Measurements from ENCODE around the gene AMIGO3.
"Not testable (repeated sequence)": the region's sequence is repeated elsewhere in the genome, so short reads cannot be mapped to it uniquely, and the experiment has no call there.

Gene AMIGO3, protein sequence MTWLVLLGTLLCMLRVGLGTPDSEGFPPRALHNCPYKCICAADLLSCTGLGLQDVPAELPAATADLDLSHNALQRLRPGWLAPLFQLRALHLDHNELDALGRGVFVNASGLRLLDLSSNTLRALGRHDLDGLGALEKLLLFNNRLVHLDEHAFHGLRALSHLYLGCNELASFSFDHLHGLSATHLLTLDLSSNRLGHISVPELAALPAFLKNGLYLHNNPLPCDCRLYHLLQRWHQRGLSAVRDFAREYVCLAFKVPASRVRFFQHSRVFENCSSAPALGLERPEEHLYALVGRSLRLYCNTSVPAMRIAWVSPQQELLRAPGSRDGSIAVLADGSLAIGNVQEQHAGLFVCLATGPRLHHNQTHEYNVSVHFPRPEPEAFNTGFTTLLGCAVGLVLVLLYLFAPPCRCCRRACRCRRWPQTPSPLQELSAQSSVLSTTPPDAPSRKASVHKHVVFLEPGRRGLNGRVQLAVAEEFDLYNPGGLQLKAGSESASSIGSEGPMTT

DNA sequence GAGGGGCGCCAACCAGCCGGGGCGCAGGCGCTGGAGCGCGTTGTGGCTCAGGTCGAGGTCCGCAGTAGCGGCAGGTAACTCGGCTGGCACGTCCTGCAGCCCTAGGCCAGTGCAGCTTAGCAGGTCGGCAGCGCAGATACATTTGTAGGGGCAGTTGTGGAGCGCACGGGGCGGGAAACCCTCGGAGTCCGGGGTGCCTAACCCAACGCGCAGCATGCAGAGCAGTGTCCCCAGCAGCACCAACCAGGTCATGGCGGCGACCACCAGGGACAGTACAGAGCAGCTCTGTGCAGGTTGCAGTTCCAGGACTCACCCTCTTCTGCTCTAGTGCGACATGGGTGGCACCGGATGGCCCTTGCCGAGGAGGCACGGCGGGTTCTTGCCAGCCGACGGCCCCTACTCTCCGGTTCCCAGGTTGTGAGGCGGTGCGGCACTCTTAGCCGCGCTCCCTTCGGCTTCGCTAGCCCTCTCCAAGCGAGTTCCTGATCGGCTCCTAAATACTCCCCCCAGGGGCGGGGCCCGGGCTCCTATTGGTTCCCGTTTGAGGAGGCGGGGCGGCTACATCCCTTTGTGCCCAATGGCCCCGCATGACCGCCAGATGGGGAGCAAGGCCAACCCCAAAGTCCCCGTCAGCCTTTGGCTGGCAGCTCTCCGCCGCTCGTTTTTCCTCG lies at the start of gene AMIGO3:
TSS of gene AMIGO3 (minus strand) at position 471 of the 671 bp plus-strand sequence. CDS start at position 252, 219 bp downstream.
- peak; percentile 97 for FAIRE-seq

DNA sequence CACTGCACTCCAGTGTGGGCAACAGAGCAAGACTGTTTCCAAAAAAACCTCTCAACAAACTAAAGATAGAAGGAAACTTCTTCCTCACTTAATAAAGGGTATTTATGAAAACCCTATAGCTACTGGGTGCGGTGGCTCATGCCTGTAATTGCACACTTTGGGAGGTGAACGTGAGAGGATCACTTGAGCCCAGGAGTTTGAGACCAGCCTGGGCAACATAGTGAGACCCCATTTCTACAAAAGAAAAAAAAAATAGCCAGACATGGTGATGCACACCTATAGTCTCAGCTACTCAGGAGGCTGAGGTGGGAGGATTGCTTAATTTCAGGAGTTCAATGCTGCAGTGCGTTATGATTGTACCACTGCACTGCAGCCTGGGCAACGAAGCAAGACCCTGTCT lies 44.5 kb upstream of the AMIGO3 start:
- no peak for FAIRE-seq

DNA sequence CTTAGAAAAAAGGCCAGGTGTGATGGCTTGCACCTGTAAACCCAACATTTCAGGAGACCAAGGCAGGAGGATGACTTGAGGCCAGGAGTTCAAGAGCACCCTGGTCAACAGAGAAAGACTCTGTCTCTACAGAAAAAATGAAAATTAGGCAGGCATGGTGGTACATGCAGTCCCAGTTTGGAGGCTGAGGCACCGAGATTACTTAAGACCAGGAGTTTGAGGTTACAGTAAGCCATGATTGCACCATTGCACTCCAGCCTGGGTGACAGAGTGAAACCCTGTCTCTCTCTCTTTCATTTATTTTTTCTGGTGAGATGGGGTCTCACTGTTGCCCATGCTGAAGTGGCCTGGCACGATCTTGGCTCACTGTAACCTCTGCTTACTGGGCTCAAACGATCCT lies 42.2 kb upstream of the AMIGO3 start:
- no peak for FAIRE-seq

DNA sequence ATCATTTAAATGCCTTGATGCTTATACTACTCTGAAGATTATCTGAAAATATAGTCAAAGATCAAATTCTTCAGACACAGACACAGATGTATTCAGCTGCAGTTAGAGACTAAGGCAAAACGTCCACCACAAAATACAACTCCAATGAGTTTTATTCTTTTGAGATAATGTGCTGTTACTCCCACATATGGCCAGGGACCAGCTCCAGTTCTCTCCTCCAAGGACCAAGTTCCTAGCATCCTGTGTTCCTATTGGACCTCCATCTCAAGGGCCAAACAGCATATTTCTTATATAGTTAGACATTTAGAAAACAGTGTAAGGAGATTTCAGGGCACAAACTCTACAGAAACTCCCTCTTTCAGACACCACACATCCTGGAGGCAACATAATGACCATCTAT lies 39.7 kb upstream of the AMIGO3 start:
- FAIRE-seq = peak; percentile 73

DNA sequence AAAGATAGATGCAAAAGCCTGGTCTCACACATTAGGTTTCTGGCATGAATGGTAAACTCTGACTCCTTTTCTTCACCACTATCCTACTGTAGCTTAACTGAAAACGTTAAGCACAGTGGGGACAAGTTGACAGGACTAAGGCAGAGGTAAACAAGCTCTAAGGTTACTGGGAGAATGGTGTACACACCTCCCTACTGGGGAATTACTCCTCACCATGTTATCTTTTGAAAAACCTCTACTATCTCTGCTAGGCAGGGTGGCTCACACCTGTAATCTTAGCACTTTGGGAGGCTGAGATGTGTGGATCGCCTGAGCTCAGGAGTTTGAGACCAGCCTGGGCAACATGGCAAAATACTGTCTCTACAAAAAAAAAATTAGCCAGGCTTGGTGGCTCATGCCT lies 37.7 kb upstream of the AMIGO3 start:
- no peak for FAIRE-seq

DNA sequence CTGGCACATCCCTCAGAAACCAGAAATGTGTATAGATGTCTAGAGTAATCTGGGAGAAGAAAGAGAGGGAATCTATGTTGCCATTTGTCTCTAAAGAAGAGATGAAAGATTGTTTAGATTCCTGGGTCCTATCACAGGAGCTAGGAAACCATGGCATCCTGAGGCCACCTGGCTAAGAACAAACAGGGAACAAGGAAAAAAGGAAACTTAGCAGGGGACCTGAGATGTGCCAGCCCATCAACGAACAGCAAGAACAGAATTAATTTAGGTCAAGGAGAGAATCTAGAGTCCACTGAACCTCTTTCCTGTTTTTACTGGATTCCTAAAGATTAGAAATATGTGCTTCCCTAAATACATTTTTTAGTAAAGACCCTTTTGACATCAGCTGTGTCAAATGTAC lies 36.6 kb upstream of the AMIGO3 start:
- no peak for FAIRE-seq

DNA sequence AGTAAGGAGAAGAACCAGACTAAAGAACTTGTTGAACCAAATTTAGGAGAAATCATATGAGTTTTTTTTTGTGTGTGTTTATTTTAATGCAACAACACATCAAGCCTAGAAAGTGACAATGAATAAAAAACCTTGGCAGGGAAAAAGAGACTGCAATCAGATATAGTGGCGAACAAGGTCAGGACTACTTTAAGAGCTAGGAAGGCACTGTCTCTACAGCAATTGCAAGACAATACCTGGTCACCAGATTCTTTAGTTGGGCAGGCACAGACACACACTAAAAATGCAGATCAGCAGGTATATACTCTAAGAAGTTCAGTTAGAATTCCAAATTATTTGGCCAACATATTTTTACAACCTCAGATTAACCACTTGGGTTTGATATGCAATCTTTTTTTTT lies 35.1 kb upstream of the AMIGO3 start:
- no peak for FAIRE-seq

DNA sequence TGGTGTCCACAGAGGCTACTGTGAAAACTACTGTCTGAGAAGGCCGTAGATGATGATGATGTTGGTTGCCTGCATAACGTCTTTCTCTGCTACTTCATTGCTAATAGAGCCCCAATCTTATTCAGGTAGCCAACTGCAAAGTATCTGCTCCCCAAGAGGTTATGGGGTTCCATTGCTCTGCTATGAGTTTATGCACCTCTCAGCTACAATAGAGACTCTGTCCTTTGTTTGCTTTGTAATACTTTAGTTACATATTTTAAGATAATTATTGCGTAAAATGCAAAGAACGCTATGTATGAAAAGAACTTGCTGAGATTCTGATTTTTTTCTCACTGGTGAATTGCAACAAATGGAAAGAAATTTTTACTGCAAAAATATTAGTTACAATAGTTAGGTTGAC lies 32.0 kb upstream of the AMIGO3 start:
- FAIRE-seq = peak; percentile 62

DNA sequence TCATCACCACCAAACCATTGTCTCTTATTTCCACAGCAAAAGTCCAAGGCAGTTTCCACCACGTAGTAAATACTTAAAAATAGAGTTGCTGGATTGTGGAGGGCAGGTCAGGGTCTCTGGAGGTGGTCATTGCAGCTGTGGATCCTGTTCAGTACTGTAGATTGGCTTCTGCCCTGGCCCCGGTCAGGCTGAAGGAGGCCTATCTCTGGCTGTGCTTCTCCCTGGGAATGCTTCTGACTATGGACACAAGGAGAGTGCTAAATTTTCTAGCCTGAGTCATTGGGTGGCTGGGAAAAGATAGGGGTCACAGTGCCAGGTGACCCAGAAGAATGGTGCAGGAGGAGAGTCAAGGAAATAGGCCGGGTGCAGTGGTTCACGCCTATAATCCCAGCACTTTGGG lies 30.6 kb upstream of the AMIGO3 start:
- no peak for FAIRE-seq

DNA sequence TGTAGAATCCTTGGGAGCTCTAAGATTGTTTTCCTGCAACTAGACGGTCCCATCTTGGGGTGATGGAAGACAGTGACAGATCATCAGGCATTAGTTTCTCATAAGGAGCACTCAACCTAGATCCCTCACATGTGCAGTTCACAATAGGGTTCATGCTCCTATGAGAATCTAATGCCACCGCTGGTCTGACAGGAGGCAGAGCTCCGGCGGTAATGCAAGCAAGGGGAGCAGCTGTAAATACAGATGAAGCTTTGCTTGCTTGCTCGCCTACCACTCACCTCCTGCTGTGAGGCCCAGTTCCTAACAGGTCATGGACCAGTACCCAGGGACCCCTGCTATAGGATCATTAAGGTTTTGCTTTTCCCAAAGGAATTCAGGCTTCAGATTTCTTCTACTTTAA lies 29.4 kb upstream of the AMIGO3 start:
- FAIRE-seq = not testable (repeated sequence)

DNA sequence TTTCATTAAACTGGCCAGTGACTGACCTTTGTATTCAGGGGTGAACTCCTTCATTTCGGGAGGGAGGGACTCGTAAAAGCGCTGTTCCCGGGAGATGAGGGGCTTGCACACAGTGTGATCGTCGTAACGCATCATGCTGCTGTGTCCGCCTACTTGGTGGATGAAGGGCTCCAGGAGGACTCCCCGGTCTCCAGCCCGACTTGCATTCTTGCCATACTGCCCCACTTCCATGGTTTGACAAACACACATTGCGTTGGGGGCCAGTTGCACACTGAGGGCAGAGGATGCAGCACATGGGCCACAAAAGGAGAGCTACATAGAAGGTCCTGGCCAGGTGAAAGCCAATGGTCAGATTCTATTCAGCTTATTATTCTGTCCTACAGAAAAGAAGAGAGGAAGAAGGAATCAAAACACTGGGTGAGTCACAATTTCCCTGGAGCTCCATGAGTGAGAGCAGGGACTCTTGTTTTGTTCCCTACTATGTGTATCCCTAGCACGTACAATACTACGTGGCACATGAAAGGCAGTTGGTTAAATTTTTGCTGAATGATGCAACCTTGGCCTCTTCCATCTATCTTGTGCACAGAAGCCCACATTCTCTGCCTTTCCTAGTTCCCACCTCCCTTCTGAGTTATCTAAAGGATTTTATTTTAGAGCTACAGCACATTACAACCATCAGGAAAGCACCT lies 28.5 kb upstream of the AMIGO3 start:
- FAIRE-seq = no peak

DNA sequence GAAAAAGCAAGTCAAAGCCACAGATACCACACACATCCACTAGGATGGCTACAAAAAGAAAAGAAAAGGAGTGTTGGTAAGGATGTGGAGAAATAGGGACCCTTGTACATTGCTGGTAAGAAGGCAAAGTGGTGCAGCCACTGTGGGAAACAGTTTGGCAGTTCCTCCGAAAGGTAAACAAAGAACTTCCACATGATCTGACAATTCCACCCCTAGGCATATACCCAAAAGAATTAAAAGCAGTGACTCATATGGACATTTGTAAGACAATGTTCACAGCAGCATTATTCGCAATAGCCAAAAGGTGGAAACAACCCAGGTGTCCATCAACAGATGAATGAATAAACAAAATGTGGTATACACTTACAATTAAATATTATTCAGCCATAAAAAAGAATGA lies 26.5 kb upstream of the AMIGO3 start:
- no peak for FAIRE-seq

DNA sequence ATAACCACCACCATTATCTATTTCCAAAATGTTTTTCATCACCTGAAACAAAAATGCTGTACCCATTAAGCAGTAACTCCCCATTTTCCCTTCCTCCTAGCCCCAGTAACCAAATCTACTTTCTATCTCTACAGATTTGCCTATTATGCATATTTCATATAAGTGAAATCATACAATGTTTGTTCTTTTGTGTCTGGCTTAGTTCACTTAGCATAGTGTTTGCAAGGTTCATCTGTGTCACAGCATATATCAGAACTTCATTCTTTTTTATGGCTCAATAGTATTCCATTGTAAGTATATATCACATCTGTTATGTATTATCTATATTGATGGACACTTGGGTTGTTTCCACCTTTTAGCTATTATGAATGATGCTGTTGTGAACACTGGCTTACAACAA lies 20.9 kb upstream of the AMIGO3 start:
- FAIRE-seq = no peak

DNA sequence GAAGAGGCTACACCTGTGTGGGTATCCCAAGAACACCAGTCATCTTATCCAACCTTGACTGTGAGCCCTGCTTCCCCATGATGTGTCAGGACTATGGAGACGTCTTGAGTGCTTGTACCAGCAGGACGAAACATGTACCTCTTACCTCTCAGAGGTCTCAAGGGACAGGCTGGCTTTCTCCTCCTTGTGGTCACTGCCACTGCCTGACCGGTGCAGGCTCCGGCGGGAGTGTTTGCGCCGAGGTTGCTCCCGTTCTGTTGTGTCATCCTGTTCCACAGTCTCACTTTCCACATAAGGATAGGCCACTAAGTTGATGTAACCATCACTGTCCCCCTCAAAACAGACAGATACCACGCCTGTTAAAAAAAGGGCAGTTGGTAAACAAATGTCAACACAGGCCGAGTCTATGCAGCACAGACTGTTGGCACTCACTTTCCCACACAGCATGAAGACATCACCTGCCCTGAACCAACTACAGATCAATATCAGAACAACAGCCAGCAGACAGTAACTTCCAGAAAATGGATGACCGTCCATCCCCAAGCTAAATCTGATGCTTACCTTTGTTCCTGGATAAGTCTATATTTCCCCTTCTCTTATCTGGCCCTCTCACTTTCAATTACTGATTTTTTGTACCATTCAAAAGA lies 18.7 kb upstream of the AMIGO3 start:
- FAIRE-seq = no peak

DNA sequence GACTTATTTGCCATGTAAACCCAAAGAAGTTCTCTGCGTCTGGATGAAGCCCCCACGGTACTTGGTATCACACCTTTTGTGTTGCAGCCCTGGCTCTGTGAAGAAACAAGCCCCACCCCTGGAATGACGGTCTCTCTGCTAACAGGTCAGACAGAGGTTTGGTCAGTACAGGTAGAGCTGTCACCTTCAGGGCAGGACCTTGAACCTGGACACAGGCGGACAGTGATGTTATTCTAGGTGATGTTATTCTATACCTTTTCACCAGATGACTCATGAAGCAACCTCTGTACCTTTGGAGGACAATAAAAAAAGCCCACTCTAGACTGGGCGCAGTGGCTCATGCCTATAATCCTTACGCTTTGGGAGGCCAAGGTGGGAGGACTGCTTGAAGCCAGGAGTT lies 15.3 kb upstream of the AMIGO3 start:
- no peak for FAIRE-seq

DNA sequence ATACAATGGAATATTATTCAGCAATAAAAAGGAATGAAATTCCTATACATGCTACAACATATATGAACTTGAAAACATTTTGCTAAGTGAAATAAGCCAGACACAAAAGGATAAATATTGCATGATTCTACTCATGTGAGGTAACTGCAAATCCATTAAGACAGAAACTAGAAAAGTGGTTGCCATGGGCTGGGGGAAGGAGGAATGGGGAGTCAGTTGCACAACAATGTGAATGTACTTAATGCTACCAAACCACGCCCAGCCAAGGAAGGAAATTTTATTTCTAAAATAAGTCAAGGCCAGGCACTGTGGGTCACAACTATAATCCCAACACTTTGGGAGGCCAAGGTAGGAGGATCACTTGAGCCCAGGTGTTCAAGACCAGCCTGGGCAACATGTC lies 14.1 kb upstream of the AMIGO3 start:
- no peak for FAIRE-seq

DNA sequence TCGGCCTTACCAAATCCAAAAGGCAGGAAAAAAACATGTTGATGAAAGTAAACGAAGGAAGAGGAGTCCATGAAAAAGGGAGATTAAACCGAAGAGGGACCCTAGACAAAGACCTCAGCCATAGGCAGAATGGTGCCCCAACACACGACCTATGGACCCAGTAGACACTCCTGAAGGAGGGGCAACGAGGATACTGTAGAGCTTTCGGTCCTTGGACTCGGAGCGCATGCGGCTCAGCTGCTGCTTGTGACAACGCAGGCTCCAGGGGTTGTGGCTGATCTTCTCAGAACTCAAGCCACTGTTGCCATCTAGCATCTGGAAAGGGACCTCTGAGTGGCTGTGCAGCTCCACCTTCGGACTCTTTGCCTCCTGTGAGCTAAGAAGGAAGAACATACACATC lies 13.1 kb upstream of the AMIGO3 start:
- FAIRE-seq = no peak

DNA sequence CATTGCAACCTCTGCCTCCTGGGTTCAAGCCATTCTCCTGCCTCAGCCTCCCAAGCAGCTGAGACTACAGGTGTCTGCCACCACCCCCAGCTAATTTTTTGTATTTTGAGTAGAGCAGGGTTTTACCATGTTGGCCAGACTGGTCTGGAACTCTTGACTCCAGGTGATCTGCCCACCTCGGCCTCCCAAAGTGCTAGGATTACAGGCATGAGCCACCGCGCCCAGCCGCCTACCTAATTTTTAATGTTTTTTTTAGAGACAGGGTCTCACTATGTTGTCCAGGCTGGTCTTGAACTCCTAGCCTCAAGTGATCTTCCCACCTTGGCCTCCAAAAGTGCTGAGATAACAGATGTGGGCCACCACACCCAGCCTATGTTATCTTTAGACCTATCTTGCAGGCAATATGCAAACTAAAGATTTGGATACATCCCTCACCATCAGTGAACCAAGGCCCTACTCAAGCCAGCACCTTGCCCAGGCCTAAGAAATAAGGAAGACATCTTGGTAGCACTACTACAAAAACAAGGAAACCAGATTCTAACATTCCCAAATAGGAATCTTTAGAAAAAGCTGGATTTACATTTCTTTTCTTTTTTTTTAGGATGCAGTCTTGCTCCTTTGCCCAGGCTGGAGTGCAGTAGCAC lies 10.6 kb upstream of the AMIGO3 start:
- no peak for FAIRE-seq

DNA sequence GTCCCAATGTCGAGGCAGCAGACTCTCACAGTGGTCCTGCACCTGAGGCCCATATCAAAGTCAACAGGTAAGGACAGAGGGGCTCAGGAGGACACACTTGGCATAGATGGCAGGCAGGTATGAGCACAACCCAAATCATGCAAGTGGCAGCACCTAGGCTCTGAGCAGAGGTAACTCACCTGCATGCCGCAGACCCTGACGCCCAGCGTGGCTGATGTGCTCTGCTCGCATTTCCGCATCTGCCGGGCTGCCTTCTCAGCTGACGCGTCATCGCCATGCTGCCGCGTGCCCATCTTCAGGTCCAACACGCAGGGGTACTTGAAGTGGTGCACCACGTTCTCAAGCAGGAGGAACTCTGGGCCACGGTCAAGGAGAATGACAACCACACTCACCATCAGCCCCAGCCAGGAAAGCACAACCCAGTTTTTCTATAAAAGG lies 8.5 kb upstream of the AMIGO3 start:
- no peak for FAIRE-seq

DNA sequence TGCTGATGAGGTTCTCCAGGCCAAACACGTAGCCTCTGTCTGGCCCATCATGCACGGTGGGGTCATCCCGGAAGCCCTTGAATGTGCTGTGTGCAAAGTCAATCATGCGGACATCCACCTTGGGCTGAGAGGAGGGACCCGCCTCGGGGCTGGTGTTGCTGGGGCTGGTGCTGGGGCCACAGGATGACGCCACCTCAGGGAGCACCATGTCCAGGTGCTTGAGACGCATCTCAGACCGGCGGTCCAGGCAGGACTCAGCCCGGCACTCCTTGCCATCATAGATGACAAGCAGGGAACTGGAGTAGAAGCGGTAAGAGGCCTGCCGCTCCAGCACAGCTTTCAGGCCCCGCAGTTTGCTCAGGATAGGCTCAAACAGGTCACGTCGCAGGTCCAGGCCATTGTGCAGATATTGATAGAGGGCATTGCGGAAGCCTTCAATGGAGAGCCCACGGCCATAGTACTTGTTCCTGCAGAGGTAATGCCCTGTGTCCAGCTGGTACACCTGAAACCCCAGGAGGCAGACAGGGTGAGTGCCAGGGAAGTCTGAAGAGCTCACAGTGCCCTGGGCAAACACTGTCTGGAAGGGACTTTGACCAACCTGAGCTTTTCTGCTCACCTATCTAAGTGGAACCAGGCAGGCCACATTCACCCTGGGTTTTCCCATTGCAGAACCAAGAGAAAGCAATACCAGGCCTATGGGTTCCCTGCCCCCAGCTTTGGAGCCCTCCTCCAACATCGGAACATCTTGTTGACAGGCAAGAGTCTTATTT lies 7.9 kb upstream of the AMIGO3 start:
- FAIRE-seq = no peak

DNA sequence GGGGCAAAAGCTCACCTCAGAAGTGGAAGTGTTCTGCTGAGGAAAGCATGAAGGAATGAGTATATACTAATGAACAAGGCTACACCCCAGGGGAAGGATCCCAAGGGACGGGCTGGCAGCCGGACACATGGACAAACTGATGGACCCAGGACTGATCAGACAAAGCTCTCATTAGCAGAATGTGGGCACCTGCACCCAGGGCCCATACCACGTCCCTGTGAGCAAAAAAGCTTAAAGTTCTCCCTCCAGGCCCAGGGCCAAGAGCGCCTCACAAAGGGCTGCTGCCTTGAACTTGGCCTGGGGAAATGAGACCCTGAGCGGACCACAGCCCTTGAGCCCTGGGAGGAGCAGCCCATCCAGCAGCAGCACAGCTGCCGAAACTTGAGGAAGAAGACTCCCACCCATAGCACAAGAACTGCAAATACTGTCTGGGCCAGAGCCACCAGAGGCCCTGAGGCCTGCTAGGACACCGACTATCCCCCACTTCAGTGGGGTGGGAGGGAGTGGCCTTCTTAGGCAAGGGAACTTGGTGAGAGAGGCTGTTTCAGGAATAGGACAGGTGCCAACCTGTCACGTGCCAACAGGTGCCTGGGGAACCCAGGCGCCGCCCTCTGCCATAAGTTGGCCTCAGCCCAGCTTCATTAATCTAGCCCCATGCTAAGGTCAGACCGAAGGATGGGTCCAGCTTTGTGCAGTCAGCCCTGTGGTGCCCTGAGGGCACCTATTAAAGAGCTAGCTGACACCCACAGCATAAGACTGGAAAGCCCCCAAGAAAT lies 6.6 kb upstream of the AMIGO3 start:
- FAIRE-seq = no peak
